Left hindlimb (tissue), 1 donor: ENCODE results near the gene HIF3A.
"Not testable (repeated sequence)": the region's sequence is repeated elsewhere in the genome, so short reads cannot be mapped to it uniquely, and the experiment has no call there.

ENCODE experiments used
- DNase-seq: peaks from one replicate; pipeline ENCODE4 v3.0.0-alpha.2; 2018

HIF3A gene

GRCh38 chr19:46295401-46296201, 1.2 kb upstream of the HIF3A start:
- no peak for DNase-seq

- no peak for DNase-seq
These were observed 701 bp upstream of the HIF3A start for GRCh38 chr19:46296202-46296480.

GRCh38 chr19:46297700-46298478, 1.0 kb downstream of the HIF3A start:
- DNase-seq = peak; percentile 94

GRCh38 chr19:46298479-46299003, 1.7 kb downstream of the HIF3A start:
- DNase-seq = no peak

- peak; percentile 98 for DNase-seq
These were observed 2.2 kb downstream of the HIF3A start for GRCh38 chr19:46299004-46299509.

- DNase-seq = no peak
These were observed 2.9 kb downstream of the HIF3A start for GRCh38 chr19:46299695-46300094.

GRCh38 chr19:46303322-46303690, 6.5 kb downstream of the HIF3A start:
- DNase-seq = no peak

GRCh38 chr19:46303691-46304397, 7.0 kb downstream of the HIF3A start:
- DNase-seq = peak; percentile 76

GRCh38 chr19:46306501-46306900, 9.7 kb downstream of the HIF3A start:
- no peak for DNase-seq

GRCh38 chr19:46308510-46308909, 11.7 kb downstream of the HIF3A start:
- no peak for DNase-seq

- no peak for DNase-seq
These were observed 12.2 kb downstream of the HIF3A start for GRCh38 chr19:46309056-46309455.

- no peak for DNase-seq
These were observed 14.6 kb downstream of the HIF3A start for GRCh38 chr19:46311444-46311843.

GRCh38 chr19:46313540-46314469, 17.0 kb downstream of the HIF3A start:
- DNase-seq = not testable (repeated sequence)

- no peak for DNase-seq
These were observed 20.5 kb downstream of the HIF3A start for GRCh38 chr19:46317339-46317738.

- DNase-seq = no peak
These were observed 22.8 kb downstream of the HIF3A start for GRCh38 chr19:46319613-46320012.

GRCh38 chr19:46320559-46320958, 23.7 kb downstream of the HIF3A start:
- no peak for DNase-seq

GRCh38 chr19:46321653-46322052, 24.8 kb downstream of the HIF3A start:
- no peak for DNase-seq

- DNase-seq = not testable (repeated sequence)
These were observed 26.4 kb downstream of the HIF3A start for GRCh38 chr19:46323227-46323626.

GRCh38 chr19:46324277-46324676, 27.4 kb downstream of the HIF3A start:
- DNase-seq = no peak

GRCh38 chr19:46326608-46327007, 29.8 kb downstream of the HIF3A start:
- DNase-seq = no peak

GRCh38 chr19:46328079-46328478, 31.2 kb downstream of the HIF3A start:
- no peak for DNase-seq

- DNase-seq = no peak
These were observed 33.6 kb downstream of the HIF3A start for GRCh38 chr19:46330319-46330918.
